G401.6 (cell line): ENCODE data around the gene DLK1.

Experiments
- FAIRE-seq: peaks from 2 replicates; lab custom pipeline; 2012; peaks lifted over from hg19 to GRCh38; lab: Jason Lieb, UNC

DLK1 gene

GRCh38 chr14:100726550-100727085 lies at the start of gene DLK1:
Gene DLK1 (plus strand): TSS chr14:100726892. CDS start chr14:100727069, 177 bp downstream.
- no peak for FAIRE-seq

GRCh38 chr14:100677152-100677551 lies 49.5 kb upstream of the DLK1 start:
- FAIRE-seq = no peak

- FAIRE-seq = no peak
Observed at GRCh38 chr14:100677554-100678468, 48.9 kb upstream of the DLK1 start.

GRCh38 chr14:100678469-100678828 lies 48.2 kb upstream of the DLK1 start:
- no peak for FAIRE-seq

- no peak for FAIRE-seq
Observed at GRCh38 chr14:100679153-100679552, 47.5 kb upstream of the DLK1 start.

- no peak for FAIRE-seq
Observed at GRCh38 chr14:100679707-100680438, 46.8 kb upstream of the DLK1 start.

- no peak for FAIRE-seq
Observed at GRCh38 chr14:100680439-100681051, 46.1 kb upstream of the DLK1 start.

- no peak for FAIRE-seq
Observed at GRCh38 chr14:100681111-100681510, 45.6 kb upstream of the DLK1 start.

GRCh38 chr14:100682749-100683148 lies 43.9 kb upstream of the DLK1 start:
- no peak for FAIRE-seq

- no peak for FAIRE-seq
Observed at GRCh38 chr14:100683578-100683977, 43.1 kb upstream of the DLK1 start.

GRCh38 chr14:100684154-100684553 lies 42.5 kb upstream of the DLK1 start:
- no peak for FAIRE-seq

- FAIRE-seq = no peak
Observed at GRCh38 chr14:100684961-100685360, 41.7 kb upstream of the DLK1 start.

- FAIRE-seq = no peak
Observed at GRCh38 chr14:100686858-100687257, 39.8 kb upstream of the DLK1 start.

GRCh38 chr14:100687386-100687785 lies 39.3 kb upstream of the DLK1 start:
- no peak for FAIRE-seq

- no peak for FAIRE-seq
Observed at GRCh38 chr14:100688051-100688450, 38.6 kb upstream of the DLK1 start.

- FAIRE-seq = no peak
Observed at GRCh38 chr14:100688598-100689461, 37.9 kb upstream of the DLK1 start.

GRCh38 chr14:100690672-100691071 lies 36.0 kb upstream of the DLK1 start:
- no peak for FAIRE-seq

- FAIRE-seq = no peak
Observed at GRCh38 chr14:100691395-100692056, 35.2 kb upstream of the DLK1 start.

GRCh38 chr14:100692256-100692655 lies 34.4 kb upstream of the DLK1 start:
- no peak for FAIRE-seq

- FAIRE-seq = no peak
Observed at GRCh38 chr14:100692859-100693558, 33.7 kb upstream of the DLK1 start.
